H1 (cell line): ENCODE data around the gene STAT3. TPM values are rescaled to one million over a fixed set of nuclear protein-coding genes. Genes with fewer than 3 reads are reported as not detected.

Experiments used
- CTCF ChIA-PET: fragments of 300-600 bp; sonication (Branson Sonifier 250); formaldehyde crosslinking; loops from one replicate; lab custom pipeline; 2021; ENCODE audit not compliant: partially characterized antibody; lab: Charles Lee
- POLR2A ChIA-PET: fragments of 300-600 bp; sonication (Branson Sonifier 250); formaldehyde crosslinking; loops from one replicate; lab custom pipeline; 2021; ENCODE audit warnings: inconsistent platforms; ENCODE audit not compliant: partially characterized antibody; lab: Charles Lee
- DNase-seq, 2 experiments: peaks; one replicate each; pipeline versions ENCODE4 v3.0.0 to v3.0.0-alpha.2; 2010 to 2022; ENCODE audit warnings: low spot score in 2 of 2, low read depth in 1 of 2, mixed read lengths in 1 of 2
- FAIRE-seq: peaks from 2 replicates; lab custom pipeline; 2011; peaks lifted over from hg19 to GRCh38; lab: Jason Lieb, UNC
- H2AFZ ChIP-seq: 2 replicates; pipeline ENCODE4 v1.8.1; 2012; ENCODE audit warnings: low read length, inconsistent platforms
- H2AK5ac ChIP-seq: 2 replicates; pipeline ENCODE4 v1.6.1; 2013; ENCODE audit warnings: low read depth, low read length
- H2BK120ac ChIP-seq: replicated peaks from 2 replicates; pipeline ENCODE3; 2013; ENCODE audit warnings: low read depth, low read length, inconsistent platforms
- H2BK12ac ChIP-seq: 2 replicates; pipeline ENCODE4 v1.6.1; 2013; ENCODE audit warnings: low read depth, low read length
- H2BK15ac ChIP-seq: 2 replicates; pipeline ENCODE4 v1.6.1; 2013; ENCODE audit warnings: low read length
- H2BK20ac ChIP-seq: 2 replicates; pipeline ENCODE4 v1.6.1; 2013; ENCODE audit warnings: low read length
- H2BK5ac ChIP-seq: 2 replicates; pipeline ENCODE4 v1.6.1; 2013; ENCODE audit warnings: low read depth, low read length
- H3K14ac ChIP-seq: 2 replicates; pipeline ENCODE4 v1.6.1; 2013; ENCODE audit warnings: inconsistent platforms; ENCODE audit not compliant: insufficient read length
- H3K18ac ChIP-seq: 2 replicates; pipeline ENCODE4 v1.6.1; 2013; ENCODE audit warnings: low read length; ENCODE audit errors: extremely low read depth
- H3K23ac ChIP-seq: 2 replicates; pipeline ENCODE4 v1.6.1; 2013; ENCODE audit warnings: inconsistent platforms; ENCODE audit not compliant: insufficient read length
- H3K23me2 ChIP-seq: 2 replicates; pipeline ENCODE4 v1.6.1; 2013; ENCODE audit warnings: low read depth, low read length
- H3K27ac ChIP-seq: 2 replicates; pipeline ENCODE4 v1.6.1; 2011; ENCODE audit warnings: low read depth, low read length, inconsistent platforms
- H3K27me3 ChIP-seq, 4 experiments: replicated peaks in 1 of 4; 1 replicate in 1 of 4; 2 replicates in 3 of 4; pipeline versions ENCODE4 v1.6.1 to v1.8.1; 2011 to 2013; ENCODE audit warnings: low read length in 3 of 4, mild to moderate bottlenecking in 3 of 4, inconsistent platforms in 2 of 4, mixed read lengths in 2 of 4, moderate library complexity in 1 of 4; ENCODE audit not compliant: control insufficient read depth in 3 of 4, insufficient read depth in 3 of 4; ENCODE audit errors: extremely low read depth in 1 of 4
- H3K36me3 ChIP-seq, 4 experiments: 2 replicates each; pipeline versions ENCODE4 v1.6.1 to v1.8.1; 2011 to 2013; ENCODE audit warnings: mild to moderate bottlenecking in 4 of 4, low read length in 3 of 4, moderate library complexity in 2 of 4, control low read depth in 1 of 4, inconsistent platforms in 1 of 4; ENCODE audit not compliant: insufficient read depth in 4 of 4, control insufficient read depth in 2 of 4
- H3K4ac ChIP-seq: replicated peaks from 2 replicates; pipeline ENCODE3; 2013; ENCODE audit warnings: low read length, low read depth, mixed read lengths, inconsistent platforms; ENCODE audit not compliant: insufficient read length
- H3K4me1 ChIP-seq, 4 experiments: replicated peaks in 1 of 4; 1 replicate in 1 of 4; 2 replicates in 3 of 4; pipeline versions ENCODE4 v1.6.1 to v1.8.1; 2011 to 2013; ENCODE audit warnings: low read length in 3 of 4, inconsistent platforms in 2 of 4, mixed read lengths in 1 of 4; ENCODE audit not compliant: insufficient read depth in 4 of 4, control insufficient read depth in 3 of 4
- H3K4me2 ChIP-seq, 2 experiments: 2 replicates each; pipeline versions ENCODE4 v1.6.1 to v1.8.1; 2011 to 2013; ENCODE audit warnings: low read depth in 2 of 2, low read length in 2 of 2, control low read depth in 1 of 2, inconsistent platforms in 1 of 2, mild to moderate bottlenecking in 1 of 2; ENCODE audit not compliant: insufficient read depth in 1 of 2
- H3K4me3 ChIP-seq, 4 experiments: fragments of 200-600, 300-600 bp in 1 of 4; sonication (generic), shearing (Covaris generic), sonication (Bioruptor Twin) in 1 of 4; 2 replicates each; pipeline versions ENCODE4 v1.5.1 to v1.8.1; 2011 to 2016; ENCODE audit warnings: low read length in 4 of 4, low read depth in 3 of 4, control low read depth in 2 of 4, inconsistent platforms in 2 of 4, mild to moderate bottlenecking in 2 of 4, mixed read lengths in 1 of 4, moderate library complexity in 1 of 4; ENCODE audit not compliant: insufficient read depth in 2 of 4; ENCODE audit errors: extremely low read depth in 1 of 4
- H3K56ac ChIP-seq: replicated peaks from 2 replicates; pipeline ENCODE3; 2013; ENCODE audit warnings: low read depth, mild to moderate bottlenecking, mixed read lengths, low read length, inconsistent platforms; ENCODE audit not compliant: insufficient read length
- H3K79me1 ChIP-seq: 2 replicates; pipeline ENCODE4 v1.6.1; 2013; ENCODE audit warnings: low read depth, low read length, control low read depth
- H3K79me2 ChIP-seq, 2 experiments: 2 replicates each; pipeline versions ENCODE4 v1.6.1 to v1.8.1; 2012 to 2013; ENCODE audit warnings: low read length in 2 of 2, mild to moderate bottlenecking in 2 of 2, inconsistent platforms in 1 of 2; ENCODE audit not compliant: insufficient read depth in 2 of 2, control insufficient read depth in 1 of 2
- H3K9ac ChIP-seq, 4 experiments: replicated peaks in 1 of 4; 1 replicate in 1 of 4; 2 replicates in 3 of 4; pipeline versions ENCODE4 v1.6.1 to v1.8.1; 2011 to 2013; ENCODE audit warnings: low read depth in 3 of 4, low read length in 3 of 4, control low read depth in 2 of 4, mild to moderate bottlenecking in 2 of 4, moderate library complexity in 2 of 4, inconsistent platforms in 1 of 4; ENCODE audit errors: extremely low read depth in 1 of 4
- H3K9me3 ChIP-seq, 2 experiments: 2 replicates each; pipeline versions ENCODE4 v1.6.1 to v1.8.1; 2012 to 2013; ENCODE audit warnings: mild to moderate bottlenecking in 2 of 2, moderate library complexity in 2 of 2, control low read depth in 1 of 2, inconsistent platforms in 1 of 2, low read depth in 1 of 2, low read length in 1 of 2, mixed read lengths in 1 of 2; ENCODE audit not compliant: insufficient read depth in 2 of 2
- H4K20me1 ChIP-seq, 2 experiments: replicated peaks in 1 of 2; 2 replicates each; pipeline versions ENCODE3 to v1.8.1; 2011 to 2013; ENCODE audit warnings: inconsistent platforms in 2 of 2, low read length in 2 of 2, mild to moderate bottlenecking in 1 of 2; ENCODE audit not compliant: insufficient read depth in 2 of 2, control insufficient read depth in 1 of 2
- H4K5ac ChIP-seq: 2 replicates; pipeline ENCODE4 v1.6.1; 2013; ENCODE audit warnings: low read length, low read depth, mixed read lengths, inconsistent platforms; ENCODE audit not compliant: insufficient read length
- H4K8ac ChIP-seq: 2 replicates; pipeline ENCODE4 v1.8.0; 2013; ENCODE audit warnings: mild to moderate bottlenecking, moderate library complexity, low read length, inconsistent platforms; ENCODE audit not compliant: insufficient read depth; ENCODE audit errors: extremely low read depth
- H4K91ac ChIP-seq: replicated peaks from 2 replicates; pipeline ENCODE3; 2013; ENCODE audit warnings: low read length, mixed read lengths, inconsistent platforms; ENCODE audit not compliant: insufficient read length
- BACH1 ChIP-seq: IDR thresholded peaks from 2 replicates; pipeline ENCODE4 v1.6.1; 2012; ENCODE audit warnings: low read length, improper control_type of control experiment
- BRCA1 ChIP-seq: IDR thresholded peaks from 2 replicates; pipeline ENCODE4 v1.6.1; 2012; ENCODE audit warnings: low read depth, low read length, improper control_type of control experiment
- CEBPB ChIP-seq: IDR thresholded peaks from 2 replicates; pipeline ENCODE4 v1.6.1; 2012; ENCODE audit warnings: low read depth, low read length
- FOSL1 ChIP-seq: IDR thresholded peaks from 2 replicates; pipeline ENCODE4 v1.6.1; 2011; ENCODE audit warnings: mild to moderate bottlenecking, low read depth, low read length, moderate library complexity; ENCODE audit not compliant: insufficient read depth
- JUN ChIP-seq: IDR thresholded peaks from 2 replicates; pipeline ENCODE4 v1.6.1; 2011; ENCODE audit warnings: low read depth, mild to moderate bottlenecking, improper control_type of control experiment, low read length
- RBBP5 ChIP-seq: IDR thresholded peaks from 2 replicates; pipeline ENCODE4 v1.7.1; 2012; ENCODE audit warnings: low read depth, mild to moderate bottlenecking, inconsistent platforms, low read length, moderate library complexity, borderline replicate concordance
- SAP30 ChIP-seq: fragments of 300-600 bp; sonication (generic); IDR thresholded peaks from 2 replicates; pipeline ENCODE4 v1.7.1; 2012; ENCODE audit warnings: low read length, moderate library complexity, mild to moderate bottlenecking, inconsistent platforms; ENCODE audit not compliant: insufficient read depth, insufficient replicate concordance
- SP1 ChIP-seq: IDR thresholded peaks from 2 replicates; pipeline ENCODE4 v1.6.1; 2011; ENCODE audit warnings: low read depth, low read length
- SRF ChIP-seq: IDR thresholded peaks from 2 replicates; pipeline ENCODE4 v1.6.1; 2011; ENCODE audit warnings: mild to moderate bottlenecking, low read depth, low read length, moderate library complexity
- TAF7 ChIP-seq: optimal IDR thresholded peaks from 2 replicates; pipeline ENCODE3; 2011; ENCODE audit warnings: low read depth, mild to moderate bottlenecking, inconsistent platforms, low read length, moderate library complexity, borderline replicate concordance
- TEAD4 ChIP-seq: IDR thresholded peaks from 2 replicates; pipeline ENCODE4 v1.6.1; 2012; ENCODE audit warnings: low read depth, low read length, inconsistent platforms, mixed read lengths
- YY1 ChIP-seq: IDR thresholded peaks from 2 replicates; pipeline ENCODE4 v1.6.1; 2011; ENCODE audit warnings: low read depth, mild to moderate bottlenecking, low read length
- whole genome bisulfite sequencing, 2 experiments: shearing (Covaris generic) in 1 of 2; methylation state at CpG; one replicate each; pipeline versions ENCODE4 v1.1.6 to v1.1.7; 2013 to 2015; ENCODE audit warnings: low lambda C conversion rate in 2 of 2, mixed read lengths in 2 of 2, inconsistent platforms in 1 of 2, low coverage in 1 of 2, missing lambda C conversion rate in 1 of 2; ENCODE audit not compliant: insufficient replicate concordance in 2 of 2, insufficient coverage in 1 of 2, insufficient read length in 1 of 2; ENCODE audit errors: extremely low coverage in 1 of 2, missing lambda C conversion rate in 1 of 2; 5-methylcytosine and 5-hydroxymethylcytosine counted together
- polyA plus RNA-seq, 7 experiments: library from polyadenylated mRNA; depleted of rRNA in 3 of 7; stranded (reverse) in 5 of 7; unstranded in 2 of 7; fragments of >200 nt in 5 of 7; fragments of 200-250 nt in 2 of 7; gene quantifications; 1 replicate in 5 of 7; 2 replicates in 1 of 7; 4 replicates in 1 of 7; pipeline versions ENCODE4 v1.2.1 to v1.2.3, GENCODE V29; 2011 to 2013; ENCODE audit warnings: missing spikeins in 2 of 7, mixed read lengths in 2 of 7
- total RNA-seq: library from RNA; stranded (reverse); fragmentation: NEBNext Ultra II Directional; extraction: Animal tissue kit (Norgen Biotek cat#: 25700); gene quantifications from 2 replicates; pipeline ENCODE4 v1.2.1, GENCODE V29; 2021
- TF ChIP-seq, protein P1 (sequence below): IDR thresholded peaks from 2 replicates; pipeline ENCODE4 v1.6.1; 2011; ENCODE audit warnings: low read depth, mild to moderate bottlenecking, low read length; ENCODE audit not compliant: insufficient read depth

Gene STAT3
- total and polyA plus RNA-seq, 2 of the 8 experiments (the other 6 are each of a cell fraction or from before 2014, with no cell fraction given): 38.4 to 94.1 TPM

DNA sequence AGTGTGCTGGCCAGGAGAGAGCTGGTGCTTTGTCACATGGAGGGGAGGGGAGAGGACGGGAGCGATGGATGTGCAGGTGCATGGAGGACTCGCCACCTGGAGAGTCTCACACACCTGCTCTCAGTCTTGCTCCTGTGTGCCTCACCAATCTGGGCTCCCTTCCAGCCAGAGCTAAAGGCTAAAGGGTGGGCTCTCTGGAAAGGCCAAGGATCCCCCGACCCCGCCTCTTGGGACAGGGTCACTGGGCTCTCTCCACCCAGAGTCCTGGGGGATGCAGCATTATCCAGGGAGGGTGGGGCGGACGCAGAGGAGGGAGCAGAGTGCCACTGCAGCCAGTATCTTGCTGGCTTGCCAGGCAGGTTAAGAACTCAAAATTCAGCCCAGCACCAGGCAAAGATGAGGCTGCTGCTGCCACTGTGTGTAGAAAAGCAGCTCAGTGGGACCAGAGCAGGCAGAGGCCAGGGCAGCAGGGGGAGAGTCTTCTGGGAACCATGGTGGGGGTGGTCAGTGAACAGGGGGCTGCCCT is 106.6 kb downstream of the STAT3 start:
- Histone ChIP-seq H3K9ac (no peak overlapping the region), H3K27ac (no peak overlapping the region), H3K4me1 (peaks cover 0 to 11% (median 9%) of the 10 kb centered on the region in 4 experiments; a peak in 6 of 7 replicates), H3K36me3 (no peaks in the 10 kb centered on the region), H3K4me2 (no peak overlapping the region), H3K4me3 (no peak overlapping the region), H3K79me1 (no peaks in the 10 kb centered on the region), H4K8ac (no peak overlapping the region), H2BK20ac (no peak overlapping the region), H4K20me1 (no peaks in the 10 kb centered on the region), H2AFZ (no peak overlapping the region), H3K27me3 (peaks cover 0 to 4% (median 2%) of the 10 kb centered on the region in 4 experiments; a peak in 1 of 7 replicates), H2BK5ac (no peak overlapping the region), H2BK12ac (no peak overlapping the region), H3K4ac (peak overlapping the region; percentile 8), H2BK15ac (0 out of 2 replicates have a peak overlapping the region, but pooled peaks have one; percentile 8), H4K5ac (no peak overlapping the region), H3K18ac (no peak overlapping the region), H3K14ac (no peak overlapping the region), H4K91ac (no peak overlapping the region), H3K79me2 (no peaks in the 10 kb centered on the region), H2BK120ac (no peak overlapping the region), H3K56ac (no peak overlapping the region), H3K23ac (no peak overlapping the region), H3K23me2 (no peaks in the 10 kb centered on the region; the same call in 1 of the 2 replicates), H3K9me3 (no peaks in the 10 kb centered on the region), H2AK5ac (no peak overlapping the region)
- WGBS, 2 experiments: 86% methylated on average over 7 of the region's 7 CpGs; no CpG with 5 or more reads in 1 of the 2 experiments
- DNase-seq: no peak
- ChIA-PET POLR2A (interaction anchor here (1.3 kb wide), 1 partner anchor 43 kb away, joined by 3 read pairs; no protein-coding TSS in a partner anchor), CTCF (interaction anchor here (0.9 to 1.6 kb wide), 4 partner anchors 34 to 240 kb away, joined by 3 to 4 read pairs (median 3); no protein-coding TSS in a partner anchor)
- no peak for FAIRE-seq
- no peak for TF ChIP-seq BRCA1
- no peak for TF ChIP-seq TEAD4
- no peak for TF ChIP-seq SP1
- TF ChIP-seq, protein P1, sequence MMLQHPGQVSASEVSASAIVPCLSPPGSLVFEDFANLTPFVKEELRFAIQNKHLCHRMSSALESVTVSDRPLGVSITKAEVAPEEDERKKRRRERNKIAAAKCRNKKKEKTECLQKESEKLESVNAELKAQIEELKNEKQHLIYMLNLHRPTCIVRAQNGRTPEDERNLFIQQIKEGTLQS: no peak
- TF ChIP-seq SAP30: no peak
- TF ChIP-seq YY1: no peak
- TF ChIP-seq JUN: no peak
- TF ChIP-seq FOSL1: no peak
- TF ChIP-seq CEBPB: no peak
- no peak for TF ChIP-seq RBBP5
- TF ChIP-seq TAF7: no peak
- no peak for TF ChIP-seq BACH1
- no peak for TF ChIP-seq SRF
